Urinary bladder (tissue), 4 donors: ENCODE results near the gene BAMBI. TPM values are rescaled to one million over a fixed set of nuclear protein-coding genes. Genes with fewer than 3 reads are reported as not detected.

Source experiments
- DNase-seq: peaks from one replicate; pipeline ENCODE4 v3.0.0-alpha.2; 2015; ENCODE audit errors: extremely low spot score
- H3K27ac ChIP-seq: one replicate; pipeline ENCODE4 v1.5.1; 2013; ENCODE audit warnings: low read depth, mild to moderate bottlenecking, moderate library complexity
- H3K36me3 ChIP-seq: one replicate; pipeline ENCODE4 v1.6.1; 2013; ENCODE audit warnings: mild to moderate bottlenecking, moderate library complexity; ENCODE audit not compliant: insufficient read depth
- H3K4me1 ChIP-seq: one replicate; pipeline ENCODE4 v1.6.1; 2013; ENCODE audit warnings: mild to moderate bottlenecking, moderate library complexity; ENCODE audit not compliant: insufficient read depth
- H3K4me3 ChIP-seq: one replicate; pipeline ENCODE4 v1.5.1; 2013; ENCODE audit warnings: low read depth, low read length
- WGBS: extraction: QIAGEN DNeasy Blood & Tissue Kit; methylation state at CpG from one replicate; pipeline ENCODE4 v1.1.7; 2013; 5-methylcytosine and 5-hydroxymethylcytosine counted together
- polyA plus RNA-seq: library from polyadenylated mRNA; stranded (reverse); fragments of 200-250 nt; gene quantifications from one replicate; pipeline ENCODE4 v1.2.3, GENCODE V29; 2013
- small RNA-seq: library from RNA; depleted of rRNA; stranded (forward); fragments of <200 nt; gene quantifications from one replicate; pipeline ENCODE3, GENCODE V24; 2014
- total RNA-seq: library from RNA; depleted of rRNA; stranded (reverse); fragments of >200 nt; gene quantifications from one replicate; pipeline ENCODE4 v1.2.3, GENCODE V29; 2014
- donor health status: healthy with polysubstance abuse.
- donor health status: healthy.

Gene BAMBI
- total and polyA plus RNA-seq, 2 donors: 27.0 to 33.7 TPM

GRCh38 chr10:28719789-28720436, 42.6 kb downstream of the BAMBI start:
- Histone ChIP-seq H3K4me1 (no peaks in the 10 kb centered on the region), H3K27ac (no peak overlapping the region)
- WGBS: 59% methylated on average over 8 of the region's 8 CpGs

GRCh38 chr10:28721318-28721951, 44.1 kb downstream of the BAMBI start:
- 76% methylated on average over 11 of the region's 11 CpGs for WGBS
- Histone ChIP-seq H3K36me3 (no peaks in the 10 kb centered on the region), H3K4me1 (no peaks in the 10 kb centered on the region), H3K4me3 (peak overlapping the region; percentile 34), H3K27ac (peak overlapping the region; percentile 42)
- no peak for DNase-seq

More at GRCh38 chr10:28719789-28720436, 42.6 kb downstream of the BAMBI start:
- no peak for DNase-seq
- no peaks in the 10 kb centered on the region for H3K36me3 ChIP-seq
- H3K4me3 ChIP-seq: no peak overlapping the region

- Histone ChIP-seq H3K4me3 (peak overlapping the region; percentile 34), H3K27ac (peak overlapping the region; percentile 57)
- 3% methylated on average over 46 of the region's 46 CpGs for whole genome bisulfite sequencing
These were observed 44.9 kb downstream of the BAMBI start for GRCh38 chr10:28722065-28722803.

GRCh38 chr10:28728366-28728765, 51.0 kb downstream of the BAMBI start:
- WGBS: 22% methylated on average over 1 of the region's 1 CpG
- DNase-seq: no peak
- no peak overlapping the region for H3K4me3 ChIP-seq
- no peaks in the 10 kb centered on the region for H3K36me3 ChIP-seq
- H3K27ac ChIP-seq: no peak overlapping the region
- H3K4me1 ChIP-seq: no peaks in the 10 kb centered on the region

More at GRCh38 chr10:28722065-28722803, 44.9 kb downstream of the BAMBI start:
- DNase-seq: no peak
- Histone ChIP-seq H3K4me1 (no peaks in the 10 kb centered on the region), H3K36me3 (no peaks in the 10 kb centered on the region)

GRCh38 chr10:28730031-28730778, 52.9 kb downstream of the BAMBI start:
- H3K4me1 ChIP-seq: no peaks in the 10 kb centered on the region
- DNase-seq: no peak
- no peaks in the 10 kb centered on the region for H3K36me3 ChIP-seq
- H3K4me3 ChIP-seq: no peak overlapping the region
- 45% methylated on average over 7 of the region's 7 CpGs for WGBS
- peak overlapping the region; percentile 78 for H3K27ac ChIP-seq

DNA sequence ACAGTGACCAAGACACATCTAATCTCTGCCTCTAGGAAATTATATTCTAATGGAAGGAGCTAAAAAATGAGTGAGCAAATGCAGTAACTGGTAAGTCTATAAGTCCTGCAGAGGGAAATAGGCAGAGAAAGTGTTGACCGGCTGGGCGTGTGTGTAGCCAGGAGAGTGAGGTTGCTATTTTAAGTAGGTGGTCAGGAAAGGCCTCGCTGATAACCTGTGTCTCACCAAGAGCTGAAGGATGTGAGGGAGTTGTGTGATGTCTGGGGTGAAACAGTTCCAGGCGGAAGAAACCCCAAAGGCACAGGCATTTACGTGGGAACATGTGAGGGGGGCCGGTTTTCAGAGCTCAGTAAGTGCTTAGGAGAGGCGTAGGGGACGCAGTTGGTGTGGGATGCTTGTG, 54.8 kb downstream of the BAMBI start:
- no peak overlapping the region for H3K4me3 ChIP-seq
- 96% methylated on average over 8 of the region's 8 CpGs for WGBS
- no peaks in the 10 kb centered on the region for H3K4me1 ChIP-seq
- no peaks in the 10 kb centered on the region for H3K36me3 ChIP-seq
- no peak overlapping the region for H3K27ac ChIP-seq
- no peak for DNase-seq

Small RNA genes within 50 kb of the gene (small RNA-seq; reads per million reads assigned to genes)
- gene RNU4ATAC6P (not detected), gene RNU6-1067P (not detected)

Other genes starting within 250 kb of the BAMBI start
- gene WAC, start 144.4 kb upstream of the BAMBI start, total RNA-seq: 158 TPM
- 79.5 TPM for gene WAC, start 144.4 kb upstream of the BAMBI start, polyA plus RNA-seq